IMR-90 (cell line): ENCODE data around the gene PDZD2. TPM values are rescaled to one million over a fixed set of nuclear protein-coding genes. Genes with fewer than 3 reads are reported as not detected.

Source experiments
- ATAC-seq: fragments of 200-7000 bp; cut with Tn5 transposase; 2 replicates; pipeline ENCODE4 v1.9.1; 2020; ENCODE audit warnings: low read depth, mild to moderate bottlenecking, moderate library complexity
- BruUV-seq: library from RNA; stranded (reverse); fragments of 400-500 nt; replicated peaks from 2 replicates; lab custom pipeline; 2021; lab: Mats Ljungman, UMichigan
- CTCF ChIA-PET: fragments of 300-600 bp; formaldehyde crosslinking; extraction: SDS; loops from one replicate; lab custom pipeline; 2021; ENCODE audit warnings: antibody characterized with exemption; lab: Yijun Ruan, JAX
- POLR2A ChIA-PET: fragments of 300-600 bp; sonication (Branson Sonifier 250); formaldehyde crosslinking; loops from one replicate; lab custom pipeline; 2022; ENCODE audit warnings: antibody characterized with exemption; ENCODE audit not compliant: unreplicated experiment; lab: Charles Lee
- DNase-seq: peaks from one replicate; pipeline ENCODE4 v3.0.0; 2013
- H2AFZ ChIP-seq: replicated peaks from 2 replicates; pipeline ENCODE3; 2013; ENCODE audit warnings: low read length, mild to moderate bottlenecking; ENCODE audit not compliant: poor library complexity
- H2AK5ac ChIP-seq: 2 replicates; pipeline ENCODE4 v1.6.1; 2013; ENCODE audit warnings: low read depth, low read length, inconsistent platforms
- H2AK9ac ChIP-seq: replicated peaks from 2 replicates; pipeline ENCODE3; 2013; ENCODE audit warnings: mild to moderate bottlenecking, low read depth, low read length, moderate library complexity; ENCODE audit not compliant: poor library complexity
- H2BK120ac ChIP-seq: 2 replicates; pipeline ENCODE4 v1.6.1; 2013; ENCODE audit warnings: low read depth, low read length, inconsistent platforms
- H2BK15ac ChIP-seq: 3 replicates; pipeline ENCODE4 v1.6.1; 2013; ENCODE audit warnings: low read depth, low read length, inconsistent platforms
- H2BK20ac ChIP-seq: 2 replicates; pipeline ENCODE4 v1.6.1; 2013; ENCODE audit warnings: low read depth, mild to moderate bottlenecking, inconsistent platforms, low read length, moderate library complexity
- H2BK5ac ChIP-seq: 2 replicates; pipeline ENCODE4 v1.6.1; 2013; ENCODE audit warnings: mild to moderate bottlenecking, low read depth, low read length, inconsistent platforms; ENCODE audit not compliant: poor library complexity, severe bottlenecking
- H3K14ac ChIP-seq: replicated peaks from 2 replicates; pipeline ENCODE4 v1.6.1; 2013; ENCODE audit warnings: low read depth, low read length, inconsistent platforms
- H3K18ac ChIP-seq: 2 replicates; pipeline ENCODE4 v1.6.1; 2013; ENCODE audit warnings: low read depth, low read length, control low read depth
- H3K23ac ChIP-seq: 2 replicates; pipeline ENCODE4 v1.6.1; 2013; ENCODE audit warnings: low read depth, low read length, inconsistent platforms
- H3K27ac ChIP-seq: 2 replicates; pipeline ENCODE4 v1.5.1; 2013; ENCODE audit warnings: mild to moderate bottlenecking, control low read depth, low read length; ENCODE audit not compliant: insufficient read depth
- H3K27me3 ChIP-seq: 2 replicates; pipeline ENCODE4 v1.6.1; 2013; ENCODE audit warnings: low read length; ENCODE audit not compliant: control insufficient read depth, insufficient read depth
- H3K36me3 ChIP-seq: 2 replicates; pipeline ENCODE4 v1.6.1; 2013; ENCODE audit warnings: low read length, mixed read lengths; ENCODE audit not compliant: control insufficient read depth, insufficient read depth
- H3K4ac ChIP-seq: 2 replicates; pipeline ENCODE4 v1.6.1; 2013; ENCODE audit warnings: low read depth, low read length, inconsistent platforms
- H3K4me1 ChIP-seq: 2 replicates; pipeline ENCODE4 v1.6.1; 2013; ENCODE audit warnings: low read length, mixed read lengths; ENCODE audit not compliant: control insufficient read depth, insufficient read depth
- H3K4me2 ChIP-seq: 2 replicates; pipeline ENCODE4 v1.6.1; 2013; ENCODE audit warnings: low read depth, mild to moderate bottlenecking, control low read depth, low read length, moderate library complexity
- H3K4me3 ChIP-seq: 2 replicates; pipeline ENCODE4 v1.5.1; 2013; ENCODE audit warnings: low read depth, mild to moderate bottlenecking, control low read depth, low read length, moderate library complexity; ENCODE audit not compliant: insufficient read depth
- H3K56ac ChIP-seq: 2 replicates; pipeline ENCODE4 v1.6.1; 2013; ENCODE audit warnings: low read length, inconsistent platforms; ENCODE audit not compliant: insufficient read depth; ENCODE audit errors: extremely low read depth
- H3K79me1 ChIP-seq, 2 experiments: 2 replicates each; pipeline ENCODE4 v1.6.1; 2013; ENCODE audit warnings: low read length in 2 of 2, inconsistent platforms in 1 of 2, low read depth in 1 of 2
- H3K9ac ChIP-seq: 2 replicates; pipeline ENCODE4 v1.6.1; 2013; ENCODE audit warnings: low read depth, low read length, control low read depth
- H3K9me1 ChIP-seq: 2 replicates; pipeline ENCODE4 v1.6.1; 2013; ENCODE audit warnings: low read length, inconsistent platforms; ENCODE audit not compliant: insufficient read depth
- H3K9me3 ChIP-seq: 2 replicates; pipeline ENCODE4 v1.6.1; 2013; ENCODE audit warnings: low read length; ENCODE audit not compliant: control insufficient read depth, insufficient read depth
- H4K20me1 ChIP-seq: 2 replicates; pipeline ENCODE4 v1.6.1; 2013; ENCODE audit warnings: low read length, inconsistent platforms; ENCODE audit not compliant: insufficient read depth
- H4K5ac ChIP-seq: 2 replicates; pipeline ENCODE4 v1.6.1; 2013; ENCODE audit warnings: mild to moderate bottlenecking, low read depth, low read length, control low read depth
- H4K8ac ChIP-seq, 2 experiments: 2 replicates each; pipeline ENCODE4 v1.6.1; 2013; ENCODE audit warnings: low read depth in 2 of 2, low read length in 2 of 2, control low read depth in 1 of 2, inconsistent platforms in 1 of 2
- H4K91ac ChIP-seq: 2 replicates; pipeline ENCODE4 v1.6.1; 2013; ENCODE audit warnings: low read depth, low read length, inconsistent platforms; ENCODE audit not compliant: insufficient read depth
- CEBPB ChIP-seq: IDR thresholded peaks from 2 replicates; pipeline ENCODE4 v1.6.1; 2012; ENCODE audit warnings: low read depth, low read length, improper control_type of control experiment
- CHD1 ChIP-seq: IDR thresholded peaks from 2 replicates; pipeline ENCODE4 v1.6.1; 2012; ENCODE audit warnings: low read depth, low read length, improper control_type of control experiment
- WGBS, 2 experiments: methylation state at CpG; one replicate each; pipeline versions ENCODE4 v1.1.5 to v1.1.7; 2013; ENCODE audit warnings: missing lambda C conversion rate in 2 of 2; ENCODE audit not compliant: insufficient read length in 1 of 2; ENCODE audit errors: extremely low coverage in 2 of 2; 5-methylcytosine and 5-hydroxymethylcytosine counted together
- dilution Hi-C: fragments of 300-500 bp; cut with HindIII; formaldehyde crosslinking; loops from one replicate; pipeline ENCODE4 v1.14.3; 2018; ENCODE audit warnings: low sequenced_read_pairs; ENCODE audit not compliant: unreplicated experiment
- in situ Hi-C: fragments of 300-500 bp; cut with MboI; formaldehyde crosslinking; loops from 3 replicates; pipeline ENCODE4 v1.14.3; 2019; ENCODE audit warnings: low sequenced_read_pairs, inconsistent platforms, mixed read lengths
- intact Hi-C: fragments of 100-400 bp; cut with micrococcal nuclease; formaldehyde crosslinking; loops from 2 replicates; pipeline ENCODE4 v1.10.0; 2022
- polyA plus RNA-seq, 3 experiments: library from polyadenylated mRNA; depleted of rRNA; stranded (reverse); fragments of >200 nt; gene quantifications; 2 replicates each; pipeline ENCODE4 v1.2.3, GENCODE V29; 2012; ENCODE audit warnings: low replicate concordance in 1 of 3
- total RNA-seq: library from RNA; depleted of rRNA; stranded (reverse); fragments of >200 nt; gene quantifications from 2 replicates; pipeline ENCODE4 v1.2.3, GENCODE V29; 2012

PDZD2 gene
- total and polyA plus RNA-seq, 2 of the 4 experiments (the other 2 are of a cell fraction): under 0.01 to 0.02 TPM

- CTCF ChIA-PET: interaction anchor here (1.2 to 1.5 kb wide), 2 partner anchors 249 to 265 kb away, joined by 3 to 5 read pairs; no protein-coding TSS in a partner anchor
- Histone ChIP-seq H3K56ac (no peak overlapping the region), H3K18ac (no peak overlapping the region), H2BK5ac (no peak overlapping the region), H2AK9ac (no peak overlapping the region), H2BK20ac (no peak overlapping the region), H3K27me3 (peaks cover 25% of the 10 kb centered on the region), H3K36me3 (no peaks in the 10 kb centered on the region), H3K27ac (no peak overlapping the region), H3K4me2 (no peak overlapping the region), H3K9me1 (no peaks in the 10 kb centered on the region), H2BK15ac (no peak overlapping the region), H3K9ac (no peak overlapping the region), H4K20me1 (no peaks in the 10 kb centered on the region), H3K9me3 (peaks cover 4% of the 10 kb centered on the region; the same call in 1 of the 2 replicates), H3K79me1 (no peaks in the 10 kb centered on the region), H3K4me1 (no peaks in the 10 kb centered on the region), H4K91ac (no peak overlapping the region), H4K8ac (no peak overlapping the region), H3K23ac (no peak overlapping the region), H3K14ac (no peak overlapping the region), H3K4ac (no peak overlapping the region), H4K5ac (no peak overlapping the region), H2AFZ (no peak overlapping the region), H3K4me3 (no peak overlapping the region), H2BK120ac (no peak overlapping the region), H2AK5ac (no peak overlapping the region)
- dilution Hi-C loops (loop anchor here (25.0 kb wide), 1 partner anchor 234 kb away; no protein-coding TSS in a partner anchor), in situ Hi-C loops (no loop called here), intact Hi-C loops (loop anchor here (5.0 kb wide), 2 partner anchors 246 to 724 kb away; no protein-coding TSS in a partner anchor)
- no peak for ATAC-seq
- peak; percentile 68 for DNase-seq
- POLR2A ChIA-PET: no interaction called here
- BruUV-seq: no TSS peak
- WGBS, 2 experiments: no CpG with 5 or more reads among the region's 1 CpG
- TF ChIP-seq CEBPB (peak; percentile 37; the same call in 1 of the 2 replicates), CHD1 (no peak)
Observed at GRCh38 chr5:31827867-31828266, 188.9 kb downstream of the PDZD2 start.
